ENCODE measurements around the gene GUCD1. TPM values are rescaled to one million over a fixed set of nuclear protein-coding genes. Genes with fewer than 3 reads are reported as not detected.

Gene GUCD1
- total and polyA plus RNA-seq, 7 donors, result 85.6 to 301 (median 98.6) TPM

DNA sequence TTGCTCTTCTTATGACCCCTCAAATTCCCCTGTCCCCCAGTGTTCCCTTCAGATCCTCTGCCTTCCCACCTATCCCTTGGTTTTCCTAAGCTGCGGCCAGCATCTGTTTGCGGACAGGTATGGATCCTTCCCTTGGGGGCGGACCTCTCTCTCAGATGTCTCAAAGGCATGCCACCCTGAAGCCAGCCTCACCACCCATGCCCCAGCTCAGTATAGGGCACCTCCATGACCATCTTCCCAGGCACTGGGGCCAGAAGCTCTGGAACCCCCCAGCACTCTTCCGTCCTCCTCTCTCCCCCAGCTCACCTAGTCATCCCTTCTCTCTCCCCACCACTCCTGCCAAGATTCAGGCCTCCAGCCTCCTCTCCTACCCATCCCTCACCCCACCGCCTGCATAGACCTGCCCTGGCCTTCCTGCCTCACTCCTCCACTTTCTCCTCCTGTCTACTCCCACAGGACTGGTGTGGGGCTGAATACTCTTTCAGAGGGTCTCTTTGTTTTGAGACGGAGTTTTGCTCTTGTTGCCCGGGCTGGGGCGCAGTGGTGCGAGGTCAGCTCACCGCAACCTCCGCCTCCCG is 35.7 kb upstream of the GUCD1 start:
- no peak overlapping the region for H3K4me3 ChIP-seq
- H3K27ac ChIP-seq, result no peak overlapping the region
- WGBS, 2 donors, result 97 to 98% methylated on average over 12 of the region's 12 CpGs
- DNase-seq, result no peak
- H3K27me3 ChIP-seq, result no peaks in the 10 kb centered on the region
- intact Hi-C loops (cut with DNase I), result no loop called here
- peaks cover 0 to 21% (median 12%) of the 10 kb centered on the region in 4 donors for H3K4me1 ChIP-seq
- H3K36me3 ChIP-seq, result peaks cover 0 to 39% (median 14%) of the 10 kb centered on the region in 4 donors
- TF ChIP-seq EP300 (IDR thresholded peaks at IDR 0.05) (no peak), POLR2A (IDR thresholded peaks at IDR 0.05) (no peak), POLR2AphosphoS5 (IDR thresholded peaks at IDR 0.05) (no peak)
- TF ChIP-seq, protein P1, sequence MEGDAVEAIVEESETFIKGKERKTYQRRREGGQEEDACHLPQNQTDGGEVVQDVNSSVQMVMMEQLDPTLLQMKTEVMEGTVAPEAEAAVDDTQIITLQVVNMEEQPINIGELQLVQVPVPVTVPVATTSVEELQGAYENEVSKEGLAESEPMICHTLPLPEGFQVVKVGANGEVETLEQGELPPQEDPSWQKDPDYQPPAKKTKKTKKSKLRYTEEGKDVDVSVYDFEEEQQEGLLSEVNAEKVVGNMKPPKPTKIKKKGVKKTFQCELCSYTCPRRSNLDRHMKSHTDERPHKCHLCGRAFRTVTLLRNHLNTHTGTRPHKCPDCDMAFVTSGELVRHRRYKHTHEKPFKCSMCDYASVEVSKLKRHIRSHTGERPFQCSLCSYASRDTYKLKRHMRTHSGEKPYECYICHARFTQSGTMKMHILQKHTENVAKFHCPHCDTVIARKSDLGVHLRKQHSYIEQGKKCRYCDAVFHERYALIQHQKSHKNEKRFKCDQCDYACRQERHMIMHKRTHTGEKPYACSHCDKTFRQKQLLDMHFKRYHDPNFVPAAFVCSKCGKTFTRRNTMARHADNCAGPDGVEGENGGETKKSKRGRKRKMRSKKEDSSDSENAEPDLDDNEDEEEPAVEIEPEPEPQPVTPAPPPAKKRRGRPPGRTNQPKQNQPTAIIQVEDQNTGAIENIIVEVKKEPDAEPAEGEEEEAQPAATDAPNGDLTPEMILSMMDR (IDR thresholded peaks at IDR 0.05), result no peak
- H3K9me3 ChIP-seq, result no peaks in the 10 kb centered on the region

DNA sequence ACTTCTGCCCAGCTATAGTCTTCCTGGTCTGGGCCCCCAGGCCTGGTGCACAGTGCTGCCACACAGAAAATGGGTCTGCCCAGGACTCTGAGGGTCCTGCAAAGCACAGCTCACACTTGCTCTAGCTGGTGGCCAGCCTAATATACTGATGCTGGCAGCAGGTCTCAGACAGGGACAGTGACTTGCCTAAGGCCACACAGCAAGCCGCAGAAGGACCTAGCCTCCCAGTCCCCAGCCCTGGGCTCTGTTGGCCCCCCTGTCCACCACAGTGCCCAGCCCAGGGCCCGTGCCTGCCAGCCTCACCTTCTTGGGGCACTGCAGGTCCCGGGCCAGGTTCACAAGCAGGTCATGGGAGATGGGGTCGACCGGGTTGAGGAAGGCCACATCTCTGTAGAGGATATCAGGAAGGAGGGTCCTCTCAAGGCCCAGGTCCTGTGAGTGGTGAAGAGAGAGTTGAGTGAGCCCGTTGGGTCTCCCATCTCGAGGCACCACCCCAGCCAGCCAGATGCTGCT is 34.6 kb upstream of the GUCD1 start:
- TF ChIP-seq POLR2AphosphoS5 (IDR thresholded peaks at IDR 0.05), result no peak
- TF ChIP-seq EP300 (IDR thresholded peaks at IDR 0.05), result no peak
- no peak for TF ChIP-seq POLR2A (IDR thresholded peaks at IDR 0.05)
- TF ChIP-seq, protein P1 (IDR thresholded peaks at IDR 0.05), result no peak
- no peaks in the 10 kb centered on the region for H3K27me3 ChIP-seq
- DNase-seq, result no peak
- peaks cover 0 to 47% (median 16%) of the 10 kb centered on the region in 4 donors for H3K36me3 ChIP-seq
- 89 to 93% methylated on average over 7 of the region's 7 CpGs for WGBS, 2 donors
- intact Hi-C loops (cut with DNase I), result no loop called here
- H3K9me3 ChIP-seq, result no peaks in the 10 kb centered on the region
- H3K27ac ChIP-seq, result no peak overlapping the region
- no peak overlapping the region for H3K4me3 ChIP-seq
- peaks cover 0 to 24% (median 17%) of the 10 kb centered on the region in 4 donors for H3K4me1 ChIP-seq

DNA sequence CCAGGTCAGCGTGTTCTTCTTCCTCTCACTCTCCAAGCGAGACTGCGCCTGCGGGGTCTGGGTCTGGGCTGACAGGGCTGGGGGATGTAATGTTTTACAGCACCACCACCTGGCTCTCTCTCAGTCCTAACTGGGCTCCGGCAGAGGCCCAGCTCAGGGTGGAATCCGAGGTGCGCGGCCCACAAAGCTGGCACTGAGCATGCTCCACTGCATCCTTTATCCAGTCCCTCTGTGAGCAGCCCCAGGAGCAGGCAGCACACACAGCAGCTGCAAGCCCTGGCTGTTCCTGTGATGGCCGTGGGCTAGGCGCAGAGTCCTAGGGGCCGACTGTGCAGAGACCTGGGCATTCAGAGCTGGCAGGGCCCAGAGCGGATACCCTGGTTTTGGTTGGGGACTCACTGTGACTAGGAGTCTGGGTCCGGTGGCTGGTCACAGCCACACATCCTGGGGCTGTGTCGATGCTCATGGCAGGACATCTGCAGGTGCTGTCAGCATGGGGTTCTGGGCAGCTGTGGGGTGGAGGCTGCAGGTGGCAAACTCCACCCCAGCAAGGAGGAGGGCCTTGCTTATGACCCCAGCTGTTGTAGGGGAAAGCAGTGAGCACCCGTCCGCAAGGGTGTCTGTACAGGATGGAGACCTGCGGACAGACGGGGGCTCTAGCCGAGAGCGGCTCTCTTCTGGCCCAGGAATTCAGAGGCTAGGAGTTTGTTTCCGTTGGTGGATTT is 34.0 kb upstream of the GUCD1 start:
- DNase-seq, result no peak
- Histone ChIP-seq H3K36me3 (peaks cover 0 to 47% (median 16%) of the 10 kb centered on the region in 4 donors), H3K9me3 (no peaks in the 10 kb centered on the region), H3K27ac (peak overlapping the region in 1 of 4 donors; percentile 11), H3K27me3 (no peaks in the 10 kb centered on the region), H3K4me3 (no peak overlapping the region), H3K4me1 (peaks cover 0 to 30% (median 23%) of the 10 kb centered on the region in 4 donors)
- TF ChIP-seq POLR2A (IDR thresholded peaks at IDR 0.05) (no peak), POLR2AphosphoS5 (IDR thresholded peaks at IDR 0.05) (no peak)
- intact Hi-C loops (cut with DNase I), result no loop called here
- WGBS, 2 donors, result 88 to 95% methylated on average over 21 of the region's 21 CpGs

DNA sequence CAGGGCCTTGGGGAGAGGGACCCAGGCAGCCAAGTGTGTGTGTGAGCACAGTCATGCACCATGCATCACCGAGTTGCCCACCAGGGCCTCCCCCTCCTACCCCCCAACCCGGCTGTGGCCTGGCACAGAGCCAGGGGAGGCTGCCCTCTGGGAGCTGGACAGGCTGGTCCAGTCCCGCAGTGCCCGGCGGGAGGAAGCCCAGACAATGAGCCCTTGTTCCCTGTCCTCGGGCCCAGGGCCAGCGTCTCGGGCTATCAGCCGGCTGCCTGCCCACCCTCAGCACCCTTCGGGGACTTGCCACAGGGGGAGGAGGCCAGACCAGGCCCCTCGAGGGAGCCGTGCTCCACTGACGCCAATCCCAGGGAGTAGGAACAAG is 33.4 kb upstream of the GUCD1 start:
- Histone ChIP-seq H3K9me3 (no peaks in the 10 kb centered on the region), H3K4me1 (peaks cover 0 to 30% (median 23%) of the 10 kb centered on the region in 4 donors), H3K27ac (peak overlapping the region in 1 of 4 donors; percentile 11), H3K27me3 (no peaks in the 10 kb centered on the region), H3K36me3 (peaks cover 0 to 47% (median 16%) of the 10 kb centered on the region in 4 donors), H3K4me3 (no peak overlapping the region)
- WGBS, 2 donors, result 52 to 79% methylated on average over 13 of the region's 13 CpGs
- peak; percentile 80 for DNase-seq
- intact Hi-C loops (cut with DNase I), result no loop called here
- TF ChIP-seq, protein P1 (IDR thresholded peaks at IDR 0.05), result no peak
- TF ChIP-seq POLR2AphosphoS5 (IDR thresholded peaks at IDR 0.05) (no peak), POLR2A (IDR thresholded peaks at IDR 0.05) (no peak), EP300 (IDR thresholded peaks at IDR 0.05) (no peak)

DNA sequence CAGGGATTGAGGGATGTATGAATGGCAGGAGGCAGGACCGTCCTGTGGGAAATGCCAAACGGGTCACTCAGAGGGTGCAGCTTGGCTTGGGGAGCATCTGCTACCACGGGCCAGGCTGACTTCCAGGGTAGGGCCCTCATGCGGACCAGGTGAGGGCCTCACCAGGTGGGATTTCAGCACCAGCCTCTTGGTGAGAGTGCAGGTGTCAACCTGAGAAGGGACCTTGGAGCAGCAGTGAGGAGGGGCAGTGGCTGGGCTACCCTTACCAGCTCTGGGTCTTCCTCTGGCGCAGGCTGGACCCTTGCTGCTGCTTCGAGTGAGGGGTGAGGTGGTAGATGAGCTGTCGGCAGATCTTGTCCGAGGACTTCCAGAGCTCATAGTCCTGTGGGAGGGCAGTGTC is 33.0 kb upstream of the GUCD1 start:
- H3K4me3 ChIP-seq, result no peak overlapping the region
- intact Hi-C loops (cut with DNase I), result no loop called here
- no peak overlapping the region for H3K27ac ChIP-seq
- no peaks in the 10 kb centered on the region for H3K9me3 ChIP-seq
- peaks cover 0 to 47% (median 16%) of the 10 kb centered on the region in 4 donors for H3K36me3 ChIP-seq
- 89 to 92% methylated on average over 8 of the region's 8 CpGs for WGBS, 2 donors
- TF ChIP-seq, protein P1 (IDR thresholded peaks at IDR 0.05), result no peak
- DNase-seq, result no peak
- H3K27me3 ChIP-seq, result no peaks in the 10 kb centered on the region
- H3K4me1 ChIP-seq, result peaks cover 0 to 31% (median 24%) of the 10 kb centered on the region in 4 donors
